Neural crest cell (in vitro differentiated cells): ENCODE data around the gene SEMA6D. TPM values are rescaled to one million over a fixed set of nuclear protein-coding genes. Genes with fewer than 3 reads are reported as not detected.

Experiments
- DNase-seq: peaks from one replicate; pipeline ENCODE4 v3.0.0; 2021; ENCODE audit warnings: low read depth, mixed read lengths, low spot score
- H3K27ac Mint-ChIP-seq: one replicate; pipeline ENCODE4 v1.8.0; 2021; ENCODE audit warnings: mild to moderate bottlenecking, mixed read lengths; ENCODE audit not compliant: unreplicated experiment
- H3K27me3 Mint-ChIP-seq: 2 replicates; pipeline ENCODE4 v1.8.0; 2021; ENCODE audit warnings: low read depth, mild to moderate bottlenecking, mixed read lengths
- H3K36me3 Mint-ChIP-seq: 2 replicates; pipeline ENCODE4 v1.8.0; 2021; ENCODE audit warnings: low read depth, mild to moderate bottlenecking, mixed read lengths
- H3K4me1 Mint-ChIP-seq: 2 replicates; pipeline ENCODE4 v1.8.0; 2021; ENCODE audit warnings: mixed read lengths
- H3K4me3 Mint-ChIP-seq: one replicate; pipeline ENCODE4 v1.8.0; 2021; ENCODE audit warnings: mild to moderate bottlenecking, mixed read lengths
- H3K9me3 Mint-ChIP-seq: 2 replicates; pipeline ENCODE4 v1.8.0; 2021; ENCODE audit warnings: mixed read lengths
- total RNA-seq: library from RNA; stranded (reverse); gene quantifications from 2 replicates; pipeline ENCODE4 v1.2.1, GENCODE V29; 2021
- TF ChIP-seq, protein P1 (sequence below): fragments of 200-600 bp; sonication (generic); conservative IDR thresholded peaks from 2 replicates; pipeline ENCODE4 v1.5.0; 2021; ENCODE audit warnings: antibody characterized with exemption, mild to moderate bottlenecking

The SEMA6D gene
- total RNA-seq, 1 donor from 2014 or later, result 11.1 TPM

DNA sequence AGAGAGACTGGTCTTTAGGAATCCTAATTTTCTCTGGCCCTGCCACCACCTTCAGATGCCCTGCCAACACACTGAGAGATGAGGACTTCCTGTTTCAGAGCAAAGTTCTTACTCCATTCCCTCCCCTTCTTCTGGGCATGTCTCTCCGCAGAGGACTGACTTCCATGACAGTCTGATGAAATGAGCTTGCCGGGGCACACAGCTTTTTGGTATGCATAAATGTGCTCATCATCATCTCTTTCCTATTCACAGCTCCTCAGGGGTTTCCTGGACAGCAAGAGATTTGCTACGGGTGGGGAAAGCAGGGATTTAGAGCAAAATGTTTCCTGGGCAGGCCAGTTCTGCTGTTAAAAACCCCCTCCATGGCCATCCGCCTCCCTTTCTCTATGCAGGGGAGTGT, 27.6 kb upstream of the SEMA6D start:
- no peaks in the 10 kb centered on the region for H3K27me3 Mint-ChIP-seq
- TF ChIP-seq, protein P1, sequence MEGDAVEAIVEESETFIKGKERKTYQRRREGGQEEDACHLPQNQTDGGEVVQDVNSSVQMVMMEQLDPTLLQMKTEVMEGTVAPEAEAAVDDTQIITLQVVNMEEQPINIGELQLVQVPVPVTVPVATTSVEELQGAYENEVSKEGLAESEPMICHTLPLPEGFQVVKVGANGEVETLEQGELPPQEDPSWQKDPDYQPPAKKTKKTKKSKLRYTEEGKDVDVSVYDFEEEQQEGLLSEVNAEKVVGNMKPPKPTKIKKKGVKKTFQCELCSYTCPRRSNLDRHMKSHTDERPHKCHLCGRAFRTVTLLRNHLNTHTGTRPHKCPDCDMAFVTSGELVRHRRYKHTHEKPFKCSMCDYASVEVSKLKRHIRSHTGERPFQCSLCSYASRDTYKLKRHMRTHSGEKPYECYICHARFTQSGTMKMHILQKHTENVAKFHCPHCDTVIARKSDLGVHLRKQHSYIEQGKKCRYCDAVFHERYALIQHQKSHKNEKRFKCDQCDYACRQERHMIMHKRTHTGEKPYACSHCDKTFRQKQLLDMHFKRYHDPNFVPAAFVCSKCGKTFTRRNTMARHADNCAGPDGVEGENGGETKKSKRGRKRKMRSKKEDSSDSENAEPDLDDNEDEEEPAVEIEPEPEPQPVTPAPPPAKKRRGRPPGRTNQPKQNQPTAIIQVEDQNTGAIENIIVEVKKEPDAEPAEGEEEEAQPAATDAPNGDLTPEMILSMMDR, result no peak
- peaks cover 13% of the 10 kb centered on the region for H3K4me1 Mint-ChIP-seq

DNA sequence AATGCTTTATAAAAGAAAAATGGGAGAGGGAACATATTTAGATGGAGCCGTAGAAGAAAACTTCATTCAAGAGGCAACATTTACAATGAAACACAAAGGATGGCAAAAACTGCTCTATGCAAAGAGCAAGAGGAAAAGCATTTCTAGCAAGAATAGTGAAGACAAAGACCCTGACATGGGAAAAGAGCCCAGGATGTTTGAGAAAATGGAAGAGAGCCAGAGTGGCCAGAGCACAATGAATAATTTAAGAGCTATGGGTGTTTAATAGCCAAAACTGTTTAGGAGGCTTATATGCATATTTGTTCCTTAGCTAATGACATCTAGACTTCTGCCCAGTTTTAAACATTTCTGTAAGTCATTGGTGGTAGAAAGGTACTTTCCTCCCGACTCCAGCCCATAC, 25.4 kb upstream of the SEMA6D start:
- no peak for DNase-seq
- Mint-ChIP-seq H3K36me3 (no peaks in the 10 kb centered on the region), H3K27me3 (no peaks in the 10 kb centered on the region), H3K9me3 (peaks cover 2% of the 10 kb centered on the region), H3K27ac (no peak overlapping the region), H3K4me3 (no peak overlapping the region), H3K4me1 (peaks cover 13% of the 10 kb centered on the region)
- TF ChIP-seq, protein P1, result no peak

More for the DNA sequence above, 27.6 kb upstream of the SEMA6D start:
- Mint-ChIP-seq H3K27ac (no peak overlapping the region), H3K36me3 (no peaks in the 10 kb centered on the region), H3K4me3 (no peak overlapping the region), H3K9me3 (peaks cover 5% of the 10 kb centered on the region)
- DNase-seq, result no peak

DNA sequence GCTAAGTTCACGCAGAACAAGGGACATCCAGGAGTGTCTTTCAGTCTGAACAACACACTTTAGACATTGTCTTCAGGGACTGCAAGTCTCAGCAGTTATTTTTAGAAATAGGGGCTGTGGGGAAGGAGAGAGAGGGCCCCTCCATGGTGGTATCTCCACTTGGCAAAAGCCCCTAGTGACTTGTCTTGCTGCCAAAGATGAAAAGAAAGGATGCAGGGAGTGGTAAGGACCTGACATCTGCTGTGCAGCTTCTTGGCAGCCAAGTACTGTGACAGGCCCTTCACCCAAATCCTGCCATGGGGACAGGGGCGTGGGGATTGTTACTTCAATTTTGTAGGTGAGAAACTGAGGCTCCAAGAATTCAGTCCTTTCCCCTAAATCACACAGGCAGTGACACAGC, 21.0 kb upstream of the SEMA6D start:
- H3K4me3 Mint-ChIP-seq, result no peak overlapping the region
- H3K9me3 Mint-ChIP-seq, result no peaks in the 10 kb centered on the region
- H3K4me1 Mint-ChIP-seq, result peaks cover 13% of the 10 kb centered on the region
- TF ChIP-seq, protein P1, result no peak
- DNase-seq, result no peak
- H3K27ac Mint-ChIP-seq, result no peak overlapping the region
- no peaks in the 10 kb centered on the region for H3K27me3 Mint-ChIP-seq
- no peaks in the 10 kb centered on the region for H3K36me3 Mint-ChIP-seq

DNA sequence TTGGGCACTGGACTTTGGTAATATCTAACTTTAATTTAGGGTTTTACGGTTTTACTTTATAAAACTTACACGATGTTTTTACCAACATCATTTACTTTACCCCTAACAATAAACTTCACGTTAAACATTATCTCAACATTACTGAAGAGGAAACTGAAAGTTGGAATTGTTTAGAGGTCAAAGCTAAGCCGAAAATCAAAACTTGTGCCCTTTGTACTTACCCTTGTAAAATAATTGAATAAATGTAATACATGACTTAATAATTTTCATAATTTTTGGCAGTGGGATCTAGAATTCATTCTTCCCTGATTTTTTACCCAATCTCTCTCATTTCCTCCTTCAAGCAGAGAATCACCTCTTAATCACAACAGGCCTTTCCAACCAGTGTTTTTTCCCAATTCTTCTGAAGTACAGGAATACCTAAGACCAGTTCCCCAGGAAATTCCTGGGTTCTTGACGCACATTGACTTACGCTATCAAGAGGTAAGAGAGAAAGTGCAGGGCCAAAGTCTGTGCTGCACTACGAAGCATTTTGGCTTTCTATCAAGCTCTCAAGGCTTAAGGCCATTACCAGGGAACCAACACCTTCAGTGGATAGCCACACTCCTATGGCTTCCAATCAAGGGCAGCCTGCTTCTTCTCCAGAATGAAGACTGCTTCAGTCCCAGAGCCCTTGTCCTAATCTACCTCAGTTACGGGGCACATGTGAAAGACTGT, 11.9 kb upstream of the SEMA6D start:
- H3K4me3 Mint-ChIP-seq, result no peak overlapping the region
- no peaks in the 10 kb centered on the region for H3K27me3 Mint-ChIP-seq
- TF ChIP-seq, protein P1, result no peak
- no peak for DNase-seq
- H3K27ac Mint-ChIP-seq, result no peak overlapping the region
- H3K36me3 Mint-ChIP-seq, result no peaks in the 10 kb centered on the region
- no peaks in the 10 kb centered on the region for H3K9me3 Mint-ChIP-seq
- H3K4me1 Mint-ChIP-seq, result no peaks in the 10 kb centered on the region

DNA sequence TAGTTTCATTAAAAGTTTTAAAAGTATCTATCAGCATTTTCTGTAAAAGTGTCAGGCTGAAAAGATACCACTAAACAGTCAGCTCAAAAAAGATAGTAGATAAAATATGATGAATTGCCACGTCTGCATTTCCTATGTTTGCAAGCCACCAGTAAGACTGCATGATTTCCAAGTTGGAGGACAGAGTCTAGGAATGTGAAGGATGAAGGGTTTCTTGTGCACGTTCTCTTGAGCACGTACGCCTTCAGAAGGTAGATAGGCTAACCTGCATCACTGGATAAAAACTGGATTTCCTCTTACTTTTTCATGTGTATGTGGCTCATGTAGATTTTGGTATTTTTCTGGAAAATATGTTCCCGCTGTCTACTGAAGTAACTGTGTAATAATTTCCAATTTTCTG, 9.9 kb upstream of the SEMA6D start:
- Mint-ChIP-seq H3K27ac (no peak overlapping the region), H3K27me3 (no peaks in the 10 kb centered on the region), H3K4me3 (no peak overlapping the region), H3K9me3 (no peaks in the 10 kb centered on the region), H3K36me3 (no peaks in the 10 kb centered on the region), H3K4me1 (no peaks in the 10 kb centered on the region)
- TF ChIP-seq, protein P1, result no peak
- DNase-seq, result no peak
